Fibroblast of mammary gland (primary cell): ENCODE measurements around the gene MBOAT2.

Experiments used
- DNase-seq: peaks from one replicate; pipeline ENCODE4 v3.0.0-alpha.2; 2010; ENCODE audit warnings: low read depth
- H3K4me3 ChIP-seq: 2 replicates; pipeline ENCODE4 v1.5.1; 2011; ENCODE audit warnings: low read depth, mild to moderate bottlenecking, low read length, moderate library complexity; ENCODE audit not compliant: control insufficient read depth
- CTCF ChIP-seq: conservative IDR thresholded peaks from 2 replicates; pipeline ENCODE4 v1.5.1; 2011; ENCODE audit warnings: low read depth, low read length, inconsistent platforms; ENCODE audit not compliant: control insufficient read depth, insufficient read depth

The MBOAT2 gene

DNA sequence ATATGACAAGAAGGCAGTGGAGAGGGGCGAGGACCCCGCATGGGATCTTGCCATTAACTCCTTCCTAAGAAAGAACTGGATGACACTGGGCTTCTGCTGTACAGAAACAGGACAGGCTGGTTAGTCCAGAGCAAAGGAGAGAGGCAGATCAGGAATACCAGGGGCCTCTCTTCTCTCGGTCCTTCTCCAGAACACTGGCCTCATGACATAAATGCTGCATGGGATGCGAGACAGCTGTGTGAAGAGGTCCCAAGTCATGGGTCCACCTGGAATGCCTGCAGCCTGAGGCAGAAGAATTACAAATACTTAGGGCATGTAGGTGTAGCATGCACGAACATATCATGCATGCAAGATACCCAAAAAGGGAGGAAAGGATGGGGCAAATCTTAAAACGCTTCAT, 9.1 kb downstream of the MBOAT2 start:
- no peak overlapping the region for H3K4me3 ChIP-seq
- no peak for DNase-seq
- no peak for TF ChIP-seq CTCF

GRCh38 chr2:8993902-8994278, 9.6 kb downstream of the MBOAT2 start:
- no peak overlapping the region for H3K4me3 ChIP-seq
- TF ChIP-seq CTCF: no peak
- DNase-seq: peak; percentile 77

DNA sequence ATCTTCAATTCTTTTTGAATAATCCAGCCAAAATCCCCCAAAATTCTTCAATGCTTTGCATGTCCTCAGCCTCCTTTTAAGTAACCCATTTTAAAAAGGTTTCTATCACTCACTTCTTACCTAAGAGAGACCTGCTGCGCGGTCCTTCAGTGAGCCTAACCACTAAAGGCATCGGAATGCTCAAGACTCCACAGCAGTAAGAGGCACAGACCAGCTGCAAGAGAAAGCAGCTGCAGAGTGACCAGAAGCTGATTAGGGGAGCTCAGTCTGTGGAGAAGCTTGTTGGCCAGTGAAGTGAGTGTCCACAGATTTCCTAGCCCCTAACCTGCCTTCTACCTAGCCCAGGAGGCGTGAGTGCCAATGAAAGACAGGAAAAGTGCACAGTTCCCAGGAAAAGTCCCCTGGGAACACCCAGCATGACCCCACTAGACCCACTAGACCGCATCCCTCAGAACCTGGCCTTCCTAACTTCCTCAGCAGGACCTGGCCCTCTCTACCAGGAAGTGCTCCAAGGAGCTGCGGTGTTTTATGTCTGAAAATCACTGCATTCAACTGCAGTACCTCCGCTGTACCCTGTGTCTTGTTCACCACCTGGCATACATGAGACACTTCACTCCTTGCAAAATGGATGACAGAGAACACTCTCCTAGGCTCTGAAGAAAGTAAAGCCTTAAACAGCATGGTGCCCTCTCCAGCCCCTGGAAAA, 10.1 kb downstream of the MBOAT2 start:
- TF ChIP-seq CTCF: no peak
- no peak overlapping the region for H3K4me3 ChIP-seq
- no peak for DNase-seq

DNA sequence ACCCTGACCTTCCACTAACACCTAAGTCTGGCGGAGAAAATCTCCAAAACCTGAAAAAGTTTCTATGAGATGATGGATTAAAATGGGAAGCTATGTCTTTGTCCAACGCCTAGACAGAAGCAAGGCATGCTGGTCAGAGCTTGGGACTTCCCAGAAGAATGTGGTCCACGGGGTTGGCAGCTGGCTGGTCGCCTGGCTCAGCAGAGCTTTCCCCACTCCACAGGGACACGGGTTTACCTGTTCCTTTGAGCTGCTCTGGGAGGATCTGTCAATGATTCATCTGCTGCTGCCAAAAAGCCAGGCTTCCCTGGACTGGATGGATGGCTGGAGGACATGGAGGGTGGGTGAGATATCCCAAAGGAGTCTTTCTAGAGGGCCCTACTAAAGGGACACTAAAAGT, 10.8 kb downstream of the MBOAT2 start:
- no peak overlapping the region for H3K4me3 ChIP-seq
- TF ChIP-seq CTCF: no peak
- no peak for DNase-seq

- no peak for TF ChIP-seq CTCF
- no peak overlapping the region for H3K4me3 ChIP-seq
These were observed 13.9 kb downstream of the MBOAT2 start for GRCh38 chr2:8989536-8990079.

DNA sequence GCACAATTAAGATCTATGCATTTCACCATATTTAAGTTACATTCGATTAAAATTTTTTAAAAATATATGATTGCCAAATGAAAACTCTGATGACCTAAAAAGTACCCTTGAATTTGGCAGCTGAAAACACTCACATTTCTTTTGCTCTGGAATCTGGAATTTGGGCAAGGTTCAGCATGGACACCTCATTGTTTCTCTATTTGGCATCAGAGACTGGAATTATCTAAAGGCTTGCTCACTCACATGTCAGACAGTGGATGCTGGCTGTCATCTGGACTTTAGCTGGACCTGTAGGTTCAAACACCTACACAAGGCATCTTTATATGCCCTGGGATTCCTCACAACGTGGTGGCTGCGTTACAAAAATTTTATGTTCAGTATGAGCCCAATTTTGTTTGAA, 16.1 kb downstream of the MBOAT2 start:
- TF ChIP-seq CTCF: no peak
- no peak overlapping the region for H3K4me3 ChIP-seq
- DNase-seq: peak; percentile 65

More at GRCh38 chr2:8989536-8990079, 13.9 kb downstream of the MBOAT2 start:
- no peak for DNase-seq
